Stimulated activated CD8-positive, alpha-beta memory T cell treated with anti-CD3 and anti-CD28 coated beads, Interleukin-12 subunit alpha, Interleukin-12 subunit beta, amount 100 ng/mL, for 24 hours (primary cell): Measurements from ENCODE around the gene SMARCD1.
A peak's percentile ranks its signal among the peaks of the same experiment; 100 is the strongest.

Experiments
- DNase-seq: peaks from one replicate; pipeline ENCODE4 v3.0.0-alpha.2; 2020; ENCODE audit errors: extremely low read depth

The SMARCD1 gene

DNA sequence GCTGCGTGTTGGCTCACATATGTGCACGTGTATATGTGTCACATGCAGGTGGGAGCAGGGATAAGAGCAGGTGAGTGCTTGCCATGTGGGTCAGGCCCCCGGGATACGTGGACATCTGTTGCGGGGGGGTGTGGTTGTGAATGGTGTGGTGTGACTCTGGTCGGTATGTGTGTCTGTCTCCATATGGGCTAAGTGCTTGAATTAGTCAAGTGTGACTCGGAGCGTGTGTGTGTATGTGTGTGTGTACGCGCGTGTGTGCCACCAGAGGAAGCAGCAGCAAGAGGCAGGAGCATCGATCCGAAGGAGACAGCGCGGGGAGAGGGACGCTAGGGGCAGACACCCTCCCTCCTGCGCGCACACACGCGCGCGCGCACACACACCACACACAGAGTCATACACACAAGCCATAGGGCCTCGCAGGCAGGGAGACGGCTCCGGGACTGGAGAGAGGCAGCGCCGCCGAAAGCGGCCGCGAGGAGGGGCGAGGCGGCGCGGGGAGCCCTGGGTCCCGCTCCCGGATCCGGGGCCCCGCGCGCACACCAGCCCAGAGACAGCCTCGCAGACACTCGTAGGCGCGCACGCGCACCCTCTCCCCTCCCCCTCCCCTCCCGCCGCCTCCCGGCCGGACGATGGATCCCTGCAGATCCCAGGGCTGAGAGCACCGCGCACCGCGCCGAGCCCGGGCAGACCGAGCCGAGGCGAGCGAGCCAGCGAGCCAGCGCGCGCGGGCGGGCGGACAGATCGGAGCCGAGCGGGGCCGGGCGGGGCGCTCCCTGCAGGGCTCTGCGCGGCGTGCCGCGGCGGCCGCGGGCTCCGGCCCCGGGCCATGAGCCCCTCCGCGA lies 27.9 kb upstream of the SMARCD1 start, which contains the start of gene ASIC1:
Gene ASIC1 (plus strand): TSS at position 597 of the 842 bp plus-strand sequence. CDS start 1,171 bp downstream, outside the sequence.
- no peak for DNase-seq

- DNase-seq, result no peak
Measured at GRCh38 chr12:50057896-50058670, 27.1 kb upstream of the SMARCD1 start.

GRCh38 chr12:50058743-50059312 lies 26.3 kb upstream of the SMARCD1 start:
- no peak for DNase-seq

DNA sequence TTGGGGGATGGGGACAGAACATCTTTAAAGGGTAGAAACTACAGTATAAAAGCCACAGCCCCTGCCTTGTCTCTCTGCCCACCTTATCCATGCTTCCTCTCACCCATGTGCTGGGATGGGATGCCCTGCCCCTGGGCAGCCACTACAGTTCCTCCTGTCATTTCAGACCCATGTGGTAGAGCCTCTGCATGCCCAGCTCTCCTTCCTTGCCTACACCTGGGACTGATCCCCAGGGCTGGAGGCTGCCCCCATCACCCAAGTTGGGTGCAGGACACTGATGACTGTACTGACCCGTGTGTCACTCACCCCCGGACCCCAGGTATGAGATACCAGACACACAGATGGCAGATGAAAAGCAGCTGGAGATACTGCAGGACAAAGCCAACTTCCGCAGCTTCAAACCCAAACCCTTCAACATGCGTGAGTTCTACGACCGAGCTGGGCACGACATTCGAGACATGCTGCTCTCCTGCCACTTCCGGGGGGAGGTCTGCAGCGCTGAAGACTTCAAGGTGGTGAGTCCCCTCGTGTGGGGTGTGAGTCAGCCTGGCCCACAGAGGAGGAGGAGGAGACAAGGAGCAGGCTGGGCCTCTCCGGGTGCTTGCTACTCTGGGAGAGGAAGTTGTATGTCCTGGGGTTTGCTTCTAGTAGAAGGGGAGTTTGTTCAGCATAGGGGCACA lies 25.6 kb upstream of the SMARCD1 start:
- DNase-seq, result peak; percentile 31

DNA sequence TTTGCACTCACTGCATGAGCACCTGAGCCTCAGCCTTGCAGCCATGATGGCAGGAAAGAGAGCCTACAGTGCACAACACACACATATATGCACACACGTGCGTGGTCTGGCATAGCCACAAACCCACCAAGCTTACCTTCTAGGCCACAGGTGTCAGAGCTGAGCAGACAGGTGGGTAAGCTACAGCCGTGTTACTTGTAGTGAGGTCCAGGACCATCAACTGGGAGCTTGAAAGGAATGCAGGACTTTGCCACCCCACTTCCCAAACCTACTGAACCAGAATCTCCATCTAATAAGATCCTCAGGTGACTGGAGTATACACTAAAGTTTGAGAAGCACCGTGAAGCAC lies 25.0 kb upstream of the SMARCD1 start:
- DNase-seq, result no peak

DNA sequence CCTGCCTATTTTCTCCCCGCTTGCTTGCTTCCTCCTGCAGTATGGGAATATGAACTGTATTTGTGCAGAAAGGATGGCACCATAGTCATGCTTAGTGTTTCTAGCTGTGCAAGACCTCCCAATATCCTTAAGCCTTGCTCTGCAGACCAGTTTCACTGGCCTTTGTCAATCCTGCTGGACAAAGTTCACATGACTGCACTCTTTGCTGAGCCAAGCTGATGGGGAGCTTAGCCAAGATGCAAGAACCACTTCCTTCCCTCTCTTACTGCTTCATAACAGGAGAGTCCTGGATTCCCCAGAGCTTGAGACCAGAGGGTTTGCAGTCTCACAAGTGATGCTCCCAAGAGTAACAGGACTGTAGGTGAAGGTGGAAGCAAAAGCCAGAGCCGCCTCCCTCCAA lies 24.0 kb upstream of the SMARCD1 start:
- no peak for DNase-seq

- no peak for DNase-seq
Measured at GRCh38 chr12:50061946-50062686, 23.0 kb upstream of the SMARCD1 start.

DNA sequence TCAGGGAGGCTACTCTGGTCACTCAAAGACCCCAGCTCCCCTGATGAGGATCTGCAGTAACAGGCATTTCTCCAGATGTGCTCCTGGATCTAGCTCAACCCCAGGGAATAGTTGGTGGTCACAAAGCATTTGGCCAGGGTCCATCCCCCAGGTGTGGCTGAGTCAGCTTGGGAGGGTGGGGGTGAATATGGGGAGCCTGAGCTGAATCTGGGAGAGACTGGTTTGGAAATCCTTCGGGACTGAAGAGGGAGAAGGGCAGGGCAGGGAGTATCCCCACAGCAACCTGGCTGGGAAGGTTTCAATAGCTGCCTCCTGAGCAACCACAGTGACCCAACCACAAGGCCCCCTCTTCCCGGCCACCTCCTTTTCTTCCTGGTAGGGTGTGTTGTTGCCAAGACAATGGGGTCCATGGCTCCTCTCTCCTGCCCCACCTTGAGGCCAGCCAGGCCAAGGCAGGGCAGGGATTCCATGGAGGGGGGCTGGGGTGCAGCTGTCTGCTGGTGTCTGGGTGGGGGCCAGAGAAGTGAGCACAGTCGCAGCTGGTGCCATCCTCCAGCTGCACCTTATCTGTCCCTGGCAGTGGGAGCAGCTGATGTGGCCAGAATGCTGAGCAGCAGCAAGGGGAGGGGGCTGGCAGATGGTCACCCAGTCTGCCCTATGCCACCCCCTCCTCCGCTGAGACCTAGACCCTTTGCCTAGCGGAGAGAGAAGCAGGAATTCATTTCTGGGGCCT lies 22.2 kb upstream of the SMARCD1 start:
- no peak for DNase-seq

GRCh38 chr12:50065726-50066310 lies 19.3 kb upstream of the SMARCD1 start:
- no peak for DNase-seq

GRCh38 chr12:50066402-50066801 lies 18.7 kb upstream of the SMARCD1 start:
- no peak for DNase-seq

GRCh38 chr12:50069069-50069468 lies 16.1 kb upstream of the SMARCD1 start:
- DNase-seq, result no peak

- no peak for DNase-seq
Measured at GRCh38 chr12:50069539-50069938, 15.6 kb upstream of the SMARCD1 start.

DNA sequence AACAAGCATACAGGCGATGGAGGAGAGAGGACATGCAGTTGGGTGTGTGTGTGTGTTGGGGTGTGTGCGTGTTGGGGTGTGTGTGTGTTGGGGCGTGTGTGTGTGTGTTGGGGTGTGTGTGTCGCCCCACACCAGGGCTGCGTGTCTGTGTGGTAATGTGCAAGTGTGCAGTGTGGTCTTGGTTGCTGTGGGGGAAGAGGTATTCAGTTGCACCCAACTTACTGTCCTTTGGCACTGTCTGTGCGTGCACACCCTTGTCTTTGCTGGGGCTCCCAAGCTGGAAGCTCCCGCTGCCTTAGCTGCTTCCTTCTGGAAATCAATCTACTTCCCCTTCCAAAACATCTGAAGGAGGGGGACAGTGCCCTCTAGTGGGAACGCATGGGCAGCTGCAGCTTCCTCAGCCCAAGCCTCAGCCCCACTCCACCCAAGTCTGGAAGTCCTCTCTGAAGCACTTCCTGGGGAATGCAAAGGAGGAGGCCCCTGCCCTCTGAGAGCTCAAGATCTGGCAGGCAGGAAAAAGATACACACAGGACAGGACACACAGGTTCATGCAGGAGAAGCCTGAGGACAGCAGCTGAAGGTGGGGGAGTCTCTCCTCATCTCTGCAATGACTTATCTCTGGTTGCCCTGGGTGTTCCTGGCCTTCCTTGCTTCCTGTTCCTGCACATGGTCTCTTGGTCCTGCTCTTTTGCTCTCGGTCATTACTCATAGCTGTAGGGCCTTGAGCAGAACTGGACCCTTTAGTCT lies 14.7 kb upstream of the SMARCD1 start:
- no peak for DNase-seq

DNA sequence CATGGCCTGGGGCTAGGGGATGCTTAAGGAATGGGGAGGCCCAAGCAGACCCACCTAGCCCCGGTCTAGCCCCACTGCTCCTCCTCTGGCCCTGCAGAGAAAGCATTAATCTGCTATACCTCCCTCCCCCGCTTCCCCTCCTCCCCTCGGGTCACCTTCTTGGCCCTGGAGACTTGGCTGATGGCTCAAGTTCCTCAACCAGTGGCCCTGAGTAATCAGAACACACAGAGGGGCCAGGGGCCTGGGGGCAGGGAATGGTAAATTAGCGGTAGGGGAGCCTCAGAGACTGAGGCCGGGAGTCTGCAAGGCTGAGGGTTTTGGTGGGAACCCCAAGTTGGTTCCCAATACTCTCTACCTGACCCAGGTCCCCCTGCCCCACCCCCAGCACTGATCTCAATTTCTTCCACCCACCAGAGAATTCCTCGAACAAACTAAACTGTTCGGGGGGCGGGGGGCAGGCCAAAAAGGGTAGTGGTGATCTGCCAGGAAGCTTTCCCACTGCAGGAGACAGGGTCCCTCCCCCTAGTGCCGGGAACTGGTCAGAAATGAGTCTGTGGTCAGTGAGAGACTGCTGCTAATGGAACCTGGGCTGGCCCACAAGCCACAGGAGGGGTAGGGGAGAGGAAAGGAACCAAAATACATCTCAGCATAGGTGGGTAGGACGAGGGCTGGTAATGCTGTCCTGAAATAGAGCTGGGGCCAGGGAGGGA lies 12.8 kb upstream of the SMARCD1 start:
- no peak for DNase-seq

GRCh38 chr12:50073206-50073605 lies 11.9 kb upstream of the SMARCD1 start:
- no peak for DNase-seq

GRCh38 chr12:50073712-50074111 lies 11.4 kb upstream of the SMARCD1 start:
- no peak for DNase-seq

- DNase-seq, result peak; percentile 53
Measured at GRCh38 chr12:50074936-50075807, 10.0 kb upstream of the SMARCD1 start.

DNA sequence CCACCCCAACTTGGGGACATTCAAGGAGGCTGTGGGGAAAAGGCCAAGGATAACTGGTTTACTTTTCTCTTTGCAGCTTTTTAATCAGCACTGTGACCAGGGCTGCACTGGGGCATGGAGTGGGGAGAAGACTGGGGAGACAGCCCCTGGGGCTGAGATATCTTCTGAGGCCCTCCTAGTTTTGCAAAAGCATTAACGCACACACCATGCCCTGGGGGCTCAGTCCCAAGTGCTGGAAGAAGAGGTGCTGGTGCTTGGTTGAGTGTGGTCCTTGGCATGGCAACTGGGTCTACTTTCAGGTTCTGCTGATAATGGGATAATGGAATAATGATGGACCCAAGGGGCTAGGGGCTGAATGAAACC lies 9.4 kb upstream of the SMARCD1 start:
- DNase-seq, result no peak
